ENCODE data around the gene TOP2B.

The TOP2B gene

DNA sequence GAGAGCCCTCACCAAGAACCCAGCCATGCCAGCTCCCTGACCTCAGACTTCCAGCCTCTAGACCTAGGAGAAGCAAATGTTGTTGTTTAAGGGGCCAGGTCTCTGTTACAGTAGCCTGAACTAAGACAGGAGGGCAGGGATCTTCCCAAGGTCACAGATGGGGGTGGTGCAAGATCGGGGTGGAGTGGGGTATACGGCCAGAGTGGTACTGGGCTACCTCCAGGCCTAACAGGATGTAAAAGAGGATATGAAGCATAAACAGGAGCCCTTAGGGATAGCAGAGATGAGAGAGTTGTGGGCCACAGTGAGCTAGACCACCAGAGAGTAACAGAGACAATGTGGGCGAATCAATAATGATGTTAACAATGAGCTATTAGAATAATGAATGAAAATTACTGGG lies 82.9 kb downstream of the TOP2B start:
- no peak for DNase-seq

DNA sequence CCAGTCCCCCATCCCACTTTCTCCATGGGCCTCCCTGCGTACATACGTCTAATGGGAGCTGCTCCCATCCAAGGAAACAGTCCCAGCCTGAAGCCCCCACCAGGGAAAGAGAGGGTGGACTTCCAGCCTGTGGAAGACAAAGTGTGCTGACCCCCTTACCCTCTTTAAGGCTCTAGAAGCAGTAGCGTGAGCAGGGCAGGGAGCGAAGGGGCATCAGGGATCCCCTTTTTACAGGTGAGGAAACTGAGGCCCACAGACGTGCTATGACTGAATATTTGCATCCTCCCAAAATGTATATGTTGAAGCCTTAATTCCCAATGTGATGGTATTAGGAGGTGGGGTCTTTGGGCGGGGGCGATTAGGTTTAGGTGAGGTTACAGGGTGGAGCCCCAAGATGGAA lies 83.4 kb downstream of the TOP2B start:
- no peak for DNase-seq

DNA sequence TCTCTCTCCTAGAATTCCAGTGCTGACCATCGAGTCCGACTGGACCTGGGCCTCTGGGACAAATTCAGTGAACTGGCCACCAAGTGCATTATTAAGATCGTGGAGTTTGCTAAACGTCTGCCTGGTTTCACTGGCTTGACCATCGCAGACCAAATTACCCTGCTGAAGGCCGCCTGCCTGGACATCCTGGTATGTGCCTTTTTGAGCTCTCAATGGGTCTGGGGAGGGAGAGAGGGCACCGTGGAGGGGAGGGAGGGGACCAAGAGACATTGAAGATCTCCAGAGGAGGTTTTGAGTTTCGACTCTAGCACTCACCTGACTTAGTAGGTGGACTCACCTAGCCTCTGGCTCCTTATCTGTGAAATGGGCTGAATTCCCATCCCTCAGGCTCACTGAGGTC lies 84.2 kb downstream of the TOP2B start:
- DNase-seq = no peak

- DNase-seq = no peak
Measured at GRCh38 chr3:25578059-25578458, 86.6 kb downstream of the TOP2B start.

DNA sequence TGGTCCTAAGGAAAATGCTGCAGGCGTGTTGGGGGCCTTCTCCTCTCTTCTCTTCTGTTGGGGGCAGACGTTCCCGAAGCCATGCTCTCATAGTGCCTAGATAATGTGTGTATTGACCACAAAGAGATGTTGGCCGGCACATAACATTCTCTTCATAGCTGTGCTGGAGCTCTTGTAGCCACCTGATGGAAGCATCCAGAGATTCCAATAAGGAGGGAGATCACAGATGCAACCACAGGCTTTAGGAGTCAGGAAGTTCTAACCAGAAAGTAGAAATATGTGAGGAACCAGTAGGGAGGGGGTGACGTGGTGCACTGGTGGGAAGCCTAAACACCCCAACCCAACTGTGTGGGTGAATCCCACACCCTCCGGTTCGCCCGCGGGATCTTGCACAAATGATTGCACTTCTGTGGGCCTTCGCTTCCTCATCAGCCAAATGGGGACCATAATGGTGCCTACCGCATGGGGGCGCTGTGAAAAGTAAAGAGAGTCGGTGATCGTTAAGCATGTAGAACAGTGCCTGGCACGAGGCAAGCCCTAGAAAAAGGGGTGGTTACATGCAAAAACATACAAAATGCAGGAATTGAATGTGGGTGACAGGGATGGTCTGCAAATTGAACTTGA lies 87.8 kb downstream of the TOP2B start:
- DNase-seq = no peak

- peak; percentile 16 for DNase-seq
Measured at GRCh38 chr3:25576146-25576545, 88.6 kb downstream of the TOP2B start.

DNA sequence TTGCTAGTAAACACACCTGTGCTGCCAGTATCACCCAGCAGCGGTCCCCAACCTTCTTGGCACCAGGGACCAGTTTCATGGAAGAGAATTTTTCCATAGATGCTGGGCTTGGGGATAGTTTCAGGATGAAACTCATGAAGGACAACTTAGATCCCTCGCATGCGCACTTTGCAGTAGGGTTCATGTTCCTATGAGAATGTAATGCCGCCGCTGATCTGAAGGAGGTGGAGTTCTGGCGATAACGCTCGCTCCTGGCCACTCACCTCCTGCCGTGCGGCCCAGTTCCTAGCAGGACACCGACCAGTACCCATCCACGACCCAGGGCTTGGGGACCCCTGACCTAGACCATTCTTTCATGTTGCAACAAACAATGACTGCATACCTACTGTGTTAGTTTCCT lies 89.7 kb downstream of the TOP2B start:
- DNase-seq = no peak

GRCh38 chr3:25574172-25574765 lies 90.4 kb downstream of the TOP2B start:
- no peak for DNase-seq

GRCh38 chr3:25573386-25574171 lies 91.1 kb downstream of the TOP2B start:
- no peak for DNase-seq

- DNase-seq = no peak
Measured at GRCh38 chr3:25572919-25573385, 91.8 kb downstream of the TOP2B start.

DNA sequence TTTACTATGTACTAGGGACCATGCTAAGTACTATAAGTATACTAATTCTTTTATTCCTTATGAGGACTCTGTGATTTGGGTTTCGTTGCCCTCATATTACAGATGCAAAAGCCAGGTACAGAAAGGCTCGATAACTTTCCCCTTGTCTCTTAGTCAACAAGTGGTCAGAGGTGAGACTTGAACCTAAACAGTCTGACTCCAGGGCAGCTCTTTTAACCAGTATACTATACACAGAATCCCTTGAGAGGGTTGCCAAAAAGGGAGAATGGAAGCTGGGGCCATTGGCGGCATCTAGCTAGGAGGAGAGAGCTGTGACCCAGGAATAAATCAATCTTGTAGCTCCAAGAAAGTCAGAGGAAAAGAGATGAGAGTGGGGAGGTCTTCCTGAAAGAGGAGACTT lies 92.4 kb downstream of the TOP2B start:
- DNase-seq = no peak

DNA sequence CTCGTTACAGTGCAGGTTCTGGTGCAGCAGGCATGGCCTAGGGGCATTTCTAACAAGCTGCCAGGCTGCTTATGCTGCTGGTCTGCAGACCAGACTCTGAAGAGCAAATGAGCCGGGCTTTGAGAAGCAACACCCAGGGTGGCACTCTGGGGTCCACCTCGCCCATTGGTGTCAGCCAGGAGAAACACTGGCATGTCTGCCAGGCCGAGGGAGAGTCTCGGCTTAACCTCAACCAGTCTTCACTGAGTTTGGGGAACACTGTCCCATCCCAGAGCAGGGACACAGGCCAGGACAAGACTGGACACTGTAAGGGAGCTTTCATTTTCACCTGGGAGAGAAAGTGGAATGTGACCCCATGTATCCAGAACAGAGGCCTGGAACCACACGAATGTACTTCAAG lies 93.4 kb downstream of the TOP2B start:
- DNase-seq = no peak

DNA sequence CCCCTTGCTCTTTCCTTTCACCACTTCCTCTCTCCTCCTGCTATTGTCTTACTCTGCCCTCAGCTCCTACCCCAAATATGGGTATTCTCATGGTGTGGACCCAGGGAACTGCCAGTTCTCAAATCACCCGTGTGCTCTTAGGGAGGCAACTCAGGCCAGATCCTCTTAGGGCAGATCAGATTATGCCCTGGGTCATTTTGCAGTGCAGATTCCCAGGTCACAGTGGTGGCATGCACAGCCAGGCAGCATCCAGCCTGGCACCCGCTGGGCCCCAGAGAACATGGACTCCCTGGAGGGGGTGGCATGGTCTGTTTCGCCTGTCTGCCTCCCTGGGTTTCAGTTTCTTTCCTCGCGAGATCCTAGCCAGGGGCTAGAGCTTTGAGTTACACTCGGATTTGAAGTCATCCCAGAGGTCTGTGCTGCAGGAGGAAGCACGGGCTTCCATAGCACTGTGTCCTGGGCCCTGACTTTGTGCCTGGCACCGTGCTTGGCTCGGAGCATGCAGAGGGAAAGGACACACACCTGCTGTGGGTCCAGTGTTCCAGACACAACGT lies 96.1 kb downstream of the TOP2B start:
- peak; percentile 16 for DNase-seq

- DNase-seq = peak; percentile 29
Measured at GRCh38 chr3:25567806-25568524, 96.7 kb downstream of the TOP2B start.

DNA sequence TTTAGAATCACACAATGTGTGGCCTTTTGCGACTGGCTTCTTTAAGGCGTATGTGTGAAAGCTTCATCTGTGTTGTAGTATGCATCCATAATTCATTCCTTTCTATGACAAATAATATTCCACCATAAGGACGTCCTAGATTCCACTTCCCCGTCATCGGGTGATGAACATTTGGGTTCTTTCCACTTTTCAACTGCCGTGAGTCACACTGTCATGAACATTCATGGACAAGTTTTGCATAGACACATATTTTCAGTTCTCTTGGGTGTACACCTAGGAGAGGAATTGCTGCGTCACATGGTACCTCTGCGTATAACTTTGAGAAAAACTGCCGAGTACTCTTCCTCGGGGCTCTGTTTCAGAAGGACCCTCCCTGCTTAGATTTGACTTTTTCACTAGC lies 97.3 kb downstream of the TOP2B start:
- no peak for DNase-seq

GRCh38 chr3:25566358-25566920 lies 98.3 kb downstream of the TOP2B start:
- DNase-seq = no peak

GRCh38 chr3:25565807-25566206 lies 98.9 kb downstream of the TOP2B start:
- DNase-seq = no peak

DNA sequence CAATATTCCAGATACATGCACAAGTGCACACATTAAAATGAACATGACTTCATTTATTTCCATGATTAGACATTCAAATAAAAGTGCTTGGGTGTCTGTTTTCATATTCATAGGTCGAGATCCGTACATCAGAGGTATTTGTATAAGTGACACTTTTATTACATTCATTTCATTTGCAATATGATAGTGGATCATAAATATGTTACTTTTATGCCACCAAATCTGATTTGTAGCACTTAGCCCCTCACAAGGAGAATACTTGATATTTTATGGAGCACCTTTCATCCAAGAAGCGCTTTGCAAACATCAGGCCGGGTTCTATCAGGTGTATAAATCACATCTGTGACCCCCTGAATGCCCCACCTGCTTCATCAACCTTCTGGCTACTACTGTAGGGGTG lies 100.6 kb downstream of the TOP2B start:
- DNase-seq = no peak

GRCh38 chr3:25563601-25564000 lies 101.1 kb downstream of the TOP2B start:
- DNase-seq = no peak

DNA sequence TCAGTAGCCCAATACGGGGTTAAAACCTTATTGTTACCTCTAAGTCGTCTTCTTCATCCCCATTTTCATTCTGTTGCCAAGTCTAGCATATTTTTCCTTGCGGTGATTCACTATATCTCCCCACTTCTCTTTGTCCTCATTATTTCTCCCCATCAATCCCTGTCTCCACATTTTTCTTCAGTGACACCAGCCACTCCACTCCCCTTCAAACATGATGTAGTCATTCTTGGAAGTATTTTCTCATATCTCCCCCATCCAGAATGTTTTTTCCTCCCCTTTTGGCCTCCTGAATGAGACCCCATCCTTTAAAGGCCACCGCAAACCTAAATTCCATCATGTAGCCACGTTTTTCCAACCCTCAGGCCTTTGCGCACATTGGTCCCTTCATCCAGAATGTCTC lies 105.9 kb downstream of the TOP2B start:
- DNase-seq = no peak

GRCh38 chr3:25558121-25558520 lies 106.6 kb downstream of the TOP2B start:
- DNase-seq = no peak

DNA sequence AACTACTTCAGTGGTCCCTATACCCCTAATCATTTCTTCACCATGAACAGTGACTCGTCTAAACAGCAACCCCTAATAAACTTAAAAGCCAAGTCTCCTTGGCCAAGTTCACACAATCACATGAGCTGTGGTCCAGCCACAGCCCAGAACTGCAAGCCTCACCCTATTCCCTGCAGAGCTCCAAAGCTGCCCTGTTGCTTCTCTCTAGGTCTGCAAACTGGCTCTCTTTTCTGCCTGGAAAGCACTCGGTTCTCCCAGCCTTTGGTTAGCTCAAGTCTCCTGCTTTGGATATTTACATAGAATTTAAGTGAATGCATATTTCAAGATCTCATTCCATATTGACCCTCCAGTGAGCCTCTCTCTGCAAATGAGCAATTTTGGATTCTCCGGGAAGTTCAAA lies 107.0 kb downstream of the TOP2B start:
- DNase-seq = no peak

DNA sequence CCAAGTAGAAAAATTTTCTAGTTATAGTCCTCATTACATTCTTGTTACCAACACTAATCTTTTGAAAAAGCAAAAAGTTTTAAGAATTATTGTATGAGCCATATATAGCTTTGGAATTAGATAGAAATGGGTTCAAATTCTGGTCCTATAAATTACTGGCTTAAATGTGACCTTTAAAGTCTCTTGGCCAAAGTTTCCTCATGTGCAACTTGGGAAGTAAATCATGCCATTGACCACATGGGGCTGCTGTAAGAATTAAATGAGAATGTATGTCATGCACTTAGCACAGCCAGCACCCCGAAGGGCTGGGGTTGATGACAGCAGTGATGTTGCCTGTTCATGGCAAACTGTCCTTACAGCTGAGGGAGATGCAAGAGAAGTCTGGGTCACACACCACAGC lies 108.3 kb downstream of the TOP2B start:
- no peak for DNase-seq

Measured in right forelimb (tissue), 1 donor.